HG02884 (cell line): ENCODE results near the gene GPR180.
A peak's percentile ranks its signal among the peaks of the same experiment; 100 is the strongest.

ENCODE experiments used
- ATAC-seq: cut with Tn5 transposase; IDR thresholded peaks from one replicate; pipeline ENCODE4 v1.9.1; 2021; ENCODE audit warnings: mild to moderate bottlenecking, moderate library complexity; ENCODE audit not compliant: unreplicated experiment

The GPR180 gene

GRCh38 chr13:94601446-94602431 is at the start of gene GPR180:
TSS of gene GPR180 (plus strand) at chr13:94601857. CDS start at chr13:94601928, 71 bp downstream.
- ATAC-seq = peak; percentile 97

DNA sequence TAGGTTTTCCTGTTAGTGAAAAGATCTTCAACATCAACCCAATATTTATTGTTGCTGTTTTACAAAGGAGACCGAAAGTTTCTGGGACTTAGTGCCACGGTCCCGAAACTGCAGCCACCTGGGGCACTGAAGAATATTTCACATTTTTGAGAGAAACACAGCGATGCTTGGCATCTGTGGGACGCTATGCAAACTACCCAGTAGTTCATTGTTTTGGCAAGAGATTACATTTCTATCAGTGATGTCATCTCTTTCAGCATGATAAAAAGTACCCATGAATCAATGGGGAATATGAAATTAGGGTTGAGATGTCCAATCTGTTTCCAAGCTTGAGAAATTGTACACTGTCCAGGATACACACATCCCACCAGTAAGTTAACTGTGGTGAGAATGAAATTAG is 49.6 kb upstream of the GPR180 start:
- ATAC-seq = no peak

- no peak for ATAC-seq
Observed at GRCh38 chr13:94553766-94554165, 47.9 kb upstream of the GPR180 start.

GRCh38 chr13:94556041-94556440 is 45.6 kb upstream of the GPR180 start:
- no peak for ATAC-seq

DNA sequence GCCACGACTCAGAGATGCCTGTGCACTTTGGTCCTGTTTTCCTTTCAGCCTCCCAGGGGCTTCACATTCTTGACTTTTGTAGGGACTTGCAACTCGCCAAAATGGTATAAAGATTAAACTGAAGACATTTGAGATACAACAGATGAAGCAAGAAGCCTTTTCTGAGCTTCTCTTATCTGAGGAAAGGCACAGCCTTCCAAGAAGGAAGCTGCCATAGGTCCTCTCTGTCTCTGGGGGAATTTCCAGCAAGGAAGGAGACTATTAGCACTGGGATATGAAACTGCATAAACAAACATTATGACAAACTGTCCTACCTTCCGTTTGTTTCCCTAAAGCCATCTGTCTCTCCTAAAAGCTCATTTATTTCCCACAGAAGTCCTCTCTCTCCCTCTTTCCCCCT is 45.0 kb upstream of the GPR180 start:
- ATAC-seq = no peak

DNA sequence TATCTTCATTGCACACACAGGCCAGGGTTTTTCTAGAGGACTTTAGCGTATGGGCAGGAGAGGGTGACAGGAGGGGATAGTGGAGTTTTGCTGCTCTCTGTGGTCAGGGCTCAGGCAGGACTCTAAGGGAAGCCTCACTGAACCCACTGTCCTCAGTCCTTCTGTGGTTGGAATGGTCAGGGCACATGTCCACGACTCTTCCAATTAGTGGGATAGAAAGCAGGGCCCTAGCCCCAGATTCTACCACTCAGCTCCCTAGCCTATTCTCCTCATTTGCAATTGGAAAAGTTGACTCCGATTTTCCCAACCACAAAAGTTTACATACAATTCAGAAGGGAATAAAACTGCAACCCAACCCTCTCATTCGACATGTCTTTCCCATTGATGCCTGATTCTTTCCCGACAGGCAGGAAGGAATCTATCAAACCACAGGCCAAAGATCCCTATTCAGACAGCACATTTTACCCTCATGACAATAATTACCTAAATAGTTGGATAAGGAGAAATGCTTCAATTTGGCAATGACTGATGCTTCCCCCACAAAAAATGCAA is 43.9 kb upstream of the GPR180 start:
- no peak for ATAC-seq

- no peak for ATAC-seq
Observed at GRCh38 chr13:94558716-94559115, 42.9 kb upstream of the GPR180 start.

DNA sequence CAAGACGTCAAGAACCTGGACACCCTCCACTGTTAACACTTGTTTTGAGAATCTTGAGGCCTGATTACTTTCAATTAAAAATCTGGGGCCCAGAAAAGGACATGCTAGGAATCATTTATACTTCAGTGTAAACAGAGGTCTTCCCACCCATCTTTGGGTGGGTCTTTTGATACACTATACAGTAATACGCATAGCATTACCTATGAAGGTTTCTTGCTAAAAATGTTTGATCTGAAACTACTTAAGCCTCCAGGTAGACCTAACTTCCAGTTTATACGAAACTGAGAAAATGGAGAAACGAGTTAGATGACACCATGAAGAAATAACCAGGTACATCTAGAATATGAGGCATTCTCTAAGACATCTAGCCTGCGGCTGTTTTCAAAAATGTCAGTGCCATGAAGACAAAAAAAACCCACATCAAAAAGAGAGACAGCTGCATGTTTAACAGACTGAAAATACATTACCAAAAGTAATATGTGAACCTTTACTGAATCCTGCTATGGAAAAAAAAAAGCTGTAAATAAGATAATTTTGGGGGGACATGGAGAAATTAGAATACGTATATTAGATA is 42.3 kb upstream of the GPR180 start:
- ATAC-seq = no peak

DNA sequence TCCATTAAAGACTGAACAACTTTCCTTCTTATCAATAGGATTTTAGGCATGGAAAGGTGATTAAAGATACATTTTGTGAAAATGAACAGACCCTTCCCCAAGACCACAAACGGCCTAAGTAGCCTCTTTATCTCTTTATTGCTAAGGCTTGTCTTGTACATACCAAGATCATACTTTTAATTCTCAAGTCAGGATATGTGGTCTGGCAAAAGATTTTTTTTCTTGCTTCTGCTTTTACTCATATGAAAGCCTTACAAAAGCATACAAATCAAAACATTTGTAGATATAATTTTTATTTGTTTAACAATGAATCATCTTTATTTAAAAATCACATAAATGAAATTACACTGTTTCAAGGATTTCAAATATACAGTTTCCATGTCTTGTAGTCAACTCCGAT is 41.5 kb upstream of the GPR180 start:
- no peak for ATAC-seq

- ATAC-seq = no peak
Observed at GRCh38 chr13:94561126-94561525, 40.5 kb upstream of the GPR180 start.

DNA sequence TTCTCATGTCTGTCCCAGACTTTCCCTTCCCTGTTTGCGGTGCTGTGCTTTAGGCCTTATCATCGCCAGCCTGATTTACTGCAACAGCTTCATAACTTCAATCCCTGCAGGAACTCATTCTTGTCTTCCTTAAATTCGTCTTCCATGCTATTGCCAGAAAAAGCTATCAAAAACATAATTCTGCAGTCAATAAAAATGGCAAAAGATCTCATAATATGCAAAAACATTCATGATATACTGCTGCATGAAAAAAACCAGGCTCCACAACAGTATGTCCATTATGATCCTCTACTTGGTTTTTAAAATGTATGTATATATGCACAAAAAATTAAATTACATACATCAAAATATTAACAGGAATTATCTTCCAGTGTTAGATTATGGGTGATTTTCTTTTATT is 34.1 kb upstream of the GPR180 start:
- no peak for ATAC-seq

DNA sequence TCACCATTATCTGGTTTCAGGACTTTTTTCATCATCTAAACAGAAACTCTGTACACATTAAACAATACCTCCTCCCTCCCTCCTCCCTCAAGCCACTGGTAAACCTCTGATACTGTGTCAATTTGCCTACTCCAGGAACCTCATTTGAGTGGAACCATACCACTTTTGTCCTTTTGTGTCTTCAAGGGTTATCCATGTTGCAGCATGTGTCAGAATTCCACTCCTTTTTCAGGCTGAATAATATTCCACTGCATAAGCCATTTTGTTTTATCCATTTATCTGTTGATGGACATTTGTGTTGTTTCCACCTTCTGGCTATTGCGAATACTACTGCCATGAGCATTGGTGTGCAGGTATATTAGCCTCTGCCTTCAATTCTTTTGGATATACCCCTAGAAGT is 33.2 kb upstream of the GPR180 start:
- ATAC-seq = no peak

DNA sequence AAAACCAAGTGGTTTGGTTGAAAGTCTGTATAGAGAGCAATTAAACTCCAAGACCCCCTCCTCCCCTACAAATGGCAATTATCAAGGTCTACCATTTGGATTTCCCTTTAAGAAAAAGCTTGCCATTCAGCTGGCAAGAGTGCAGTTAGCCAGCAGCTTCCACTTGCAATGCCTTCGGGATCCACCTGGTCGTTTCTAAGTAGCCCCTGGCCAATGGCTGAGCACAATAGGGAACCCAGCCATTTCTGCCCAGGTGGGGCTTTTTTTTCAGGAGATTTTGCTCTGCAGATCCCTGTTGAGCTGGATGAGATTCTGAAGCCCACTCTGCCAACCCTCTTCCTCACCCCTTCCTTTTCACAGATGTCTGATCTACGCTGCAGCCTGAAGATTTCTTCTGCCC is 32.0 kb upstream of the GPR180 start:
- no peak for ATAC-seq

DNA sequence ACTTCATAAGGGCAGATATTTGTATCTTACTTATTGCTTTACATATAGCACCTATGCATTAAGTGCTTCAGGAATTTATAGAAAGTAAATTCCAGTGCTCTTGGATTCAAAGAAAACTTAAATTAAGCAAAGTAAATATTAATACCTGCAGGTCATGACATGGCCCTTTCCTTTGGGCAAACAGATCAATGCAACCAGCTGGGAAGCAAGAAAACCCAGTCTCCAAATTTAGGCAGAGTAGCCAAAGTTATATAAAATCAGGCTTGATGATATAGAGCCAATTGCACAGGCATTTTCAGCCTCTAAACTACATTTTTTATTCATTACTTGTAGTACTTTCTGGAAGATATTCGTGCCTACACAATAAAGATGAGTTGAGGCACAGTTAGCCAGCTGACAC is 22.6 kb upstream of the GPR180 start:
- ATAC-seq = no peak

DNA sequence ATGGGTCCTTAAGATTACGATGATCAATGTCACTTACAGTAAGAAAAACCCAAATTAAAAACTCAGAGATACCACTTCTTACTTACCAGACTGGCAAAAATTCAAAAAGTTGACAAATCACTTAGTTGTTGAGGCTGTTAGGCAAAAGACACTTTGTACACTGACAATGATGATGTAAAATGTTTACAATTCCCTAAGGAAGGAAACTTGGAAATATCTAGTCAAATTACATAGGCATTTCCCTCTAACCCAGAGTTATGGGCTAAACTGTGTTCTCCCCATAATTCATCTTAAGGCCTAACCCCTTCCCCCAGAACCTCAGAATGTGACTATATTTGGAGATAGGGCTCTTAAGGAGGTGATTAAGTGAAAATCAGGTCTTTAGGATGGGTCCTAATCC is 17.7 kb upstream of the GPR180 start:
- ATAC-seq = no peak

DNA sequence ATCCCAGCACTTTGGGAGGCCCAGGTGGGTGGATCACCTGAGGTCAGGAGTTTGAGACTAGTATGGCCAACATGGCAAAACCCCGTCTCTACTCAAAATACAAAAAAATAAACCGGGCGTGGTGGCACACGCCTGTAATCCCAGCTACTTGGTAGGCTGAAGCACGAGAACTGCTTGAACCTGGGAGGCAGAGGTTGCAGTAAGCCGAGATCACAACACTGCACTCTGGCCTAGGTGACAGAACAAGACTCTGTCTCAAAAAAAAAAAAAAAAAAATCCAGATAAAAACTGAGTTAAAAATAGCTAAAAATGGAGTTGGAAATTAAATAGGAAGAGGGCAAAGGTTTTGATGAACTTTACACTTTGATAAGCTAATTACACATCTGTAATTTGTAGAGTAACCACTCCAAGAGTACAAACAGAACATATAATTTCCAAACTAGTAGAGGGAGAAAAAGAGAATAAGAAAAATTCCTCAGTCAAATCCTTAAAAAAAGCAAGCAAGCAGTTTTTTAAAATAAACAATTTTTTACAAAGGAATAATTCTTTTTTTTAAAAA is 16.0 kb upstream of the GPR180 start:
- ATAC-seq = no peak

- ATAC-seq = no peak
Observed at GRCh38 chr13:94586371-94586770, 15.3 kb upstream of the GPR180 start.

GRCh38 chr13:94588541-94588940 is 13.1 kb upstream of the GPR180 start:
- ATAC-seq = no peak

- ATAC-seq = no peak
Observed at GRCh38 chr13:94590744-94591143, 10.9 kb upstream of the GPR180 start.

GRCh38 chr13:94595001-94595949 is 6.4 kb upstream of the GPR180 start:
- peak; percentile 44 for ATAC-seq
